K562 treated with DMSO at 1 percent for 12 hours (cell line): ENCODE results near the gene CNTFR. TPM values are rescaled to one million over a fixed set of nuclear protein-coding genes. Genes with fewer than 3 reads are reported as not detected.

Experiments used
- total RNA-seq: library from RNA; unstranded; fragments of 300-600 nt; gene quantifications from 2 replicates; pipeline ENCODE4 v1.2.3, GENCODE V29; 2022; ENCODE audit not compliant: insufficient read depth

CNTFR gene
- total RNA-seq: not detected in 2 replicates

GRCh38 chr9:34589636-34590380 lies at the start of gene CNTFR:
TSS of gene CNTFR (minus strand) at chr9:34589724. CDS start at chr9:34568981, 20,743 bp downstream.

GRCh38 chr9:34637356-34638137 lies 48.0 kb upstream of the CNTFR start, which contains the start of gene SIGMAR1:
TSS of gene SIGMAR1 (minus strand) at chr9:34637787. CDS start at chr9:34637697, 90 bp downstream.

GRCh38 chr9:34628656-34629490 lies 39.3 kb upstream of the CNTFR start, which contains the start of gene ARID3C:
TSS of gene ARID3C (minus strand) at chr9:34629066. CDS start at chr9:34628014, 1,052 bp downstream.

GRCh38 chr9:34620061-34620994 lies 30.8 kb upstream of the CNTFR start, which contains the start of gene DCTN3:
TSS of gene DCTN3 (minus strand) at chr9:34620495. CDS start at chr9:34620464, 31 bp downstream.

GRCh38 chr9:34611811-34612787 lies 22.6 kb upstream of the CNTFR start, which contains the start of gene RPP25L:
TSS of gene RPP25L (minus strand) at chr9:34612097. CDS start at chr9:34611296, 801 bp downstream.

GRCh38 chr9:34522971-34523797 lies 66.3 kb downstream of the CNTFR start, which contains the start of gene ENHO:
TSS of gene ENHO (minus strand) at chr9:34522990. CDS start at chr9:34521695, 1,295 bp downstream.

Other genes starting within 250 kb of the CNTFR start
- gene MYORG, start 212.8 kb downstream of the CNTFR start, total RNA-seq: 0.57 and 2.5 TPM in 2 replicates
- gene FAM219A, start 131.2 kb downstream of the CNTFR start, total RNA-seq: 5.8 and 15.0 TPM in 2 replicates
- gene DNAI1, start 130.9 kb downstream of the CNTFR start, total RNA-seq: not detected in 2 replicates
- not detected in 2 replicates for gene ENHO, start 66.7 kb downstream of the CNTFR start, total RNA-seq
- gene RPP25L, start 22.4 kb upstream of the CNTFR start, total RNA-seq: 51.6 and 60.5 TPM in 2 replicates
- gene DCTN3, start 30.8 kb upstream of the CNTFR start, total RNA-seq: 125 and 141 TPM in 2 replicates
- gene ARID3C, start 39.3 kb upstream of the CNTFR start, total RNA-seq: not detected in 2 replicates
- 16.1 and 30.0 TPM in 2 replicates for gene SIGMAR1, start 48.1 kb upstream of the CNTFR start, total RNA-seq
- 11.6 and 18.2 TPM in 2 replicates for gene GALT, start 57.0 kb upstream of the CNTFR start, total RNA-seq
- 4.9 and 7.8 TPM in 2 replicates for gene IL11RA, start 62.5 kb upstream of the CNTFR start, total RNA-seq
- not detected in 2 replicates for gene CCL27, start 72.9 kb upstream of the CNTFR start, total RNA-seq
- gene CCL19, start 101.6 kb upstream of the CNTFR start, total RNA-seq: not detected in 2 replicates
- gene CCL21, start 120.4 kb upstream of the CNTFR start, total RNA-seq: not detected in 2 replicates